Dermis microvascular lymphatic vessel endothelial cell (primary cell): ENCODE data around the gene TNFSF12. TPM values are rescaled to one million over a fixed set of nuclear protein-coding genes. Genes with fewer than 3 reads are reported as not detected.
A peak's percentile ranks its signal among the peaks of the same experiment; 100 is the strongest.
"Not testable (repeated sequence)": the region's sequence is repeated elsewhere in the genome, so short reads cannot be mapped to it uniquely, and the experiment has no call there.

Experiments used
- DNase-seq, 2 donors: peaks; one replicate each; pipeline versions ENCODE4 v3.0.0 to v3.0.0-alpha.2; 2010; ENCODE audit warnings: low read depth in 2 of 2
- total RNA-seq: library from RNA; depleted of rRNA; stranded (reverse); fragments of >200 nt; gene quantifications from 2 replicates; pipeline ENCODE4 v1.2.1, GENCODE V29; 2014

The TNFSF12 gene
- total RNA-seq, 1 donor from 2014 or later = 4.7 TPM

DNA sequence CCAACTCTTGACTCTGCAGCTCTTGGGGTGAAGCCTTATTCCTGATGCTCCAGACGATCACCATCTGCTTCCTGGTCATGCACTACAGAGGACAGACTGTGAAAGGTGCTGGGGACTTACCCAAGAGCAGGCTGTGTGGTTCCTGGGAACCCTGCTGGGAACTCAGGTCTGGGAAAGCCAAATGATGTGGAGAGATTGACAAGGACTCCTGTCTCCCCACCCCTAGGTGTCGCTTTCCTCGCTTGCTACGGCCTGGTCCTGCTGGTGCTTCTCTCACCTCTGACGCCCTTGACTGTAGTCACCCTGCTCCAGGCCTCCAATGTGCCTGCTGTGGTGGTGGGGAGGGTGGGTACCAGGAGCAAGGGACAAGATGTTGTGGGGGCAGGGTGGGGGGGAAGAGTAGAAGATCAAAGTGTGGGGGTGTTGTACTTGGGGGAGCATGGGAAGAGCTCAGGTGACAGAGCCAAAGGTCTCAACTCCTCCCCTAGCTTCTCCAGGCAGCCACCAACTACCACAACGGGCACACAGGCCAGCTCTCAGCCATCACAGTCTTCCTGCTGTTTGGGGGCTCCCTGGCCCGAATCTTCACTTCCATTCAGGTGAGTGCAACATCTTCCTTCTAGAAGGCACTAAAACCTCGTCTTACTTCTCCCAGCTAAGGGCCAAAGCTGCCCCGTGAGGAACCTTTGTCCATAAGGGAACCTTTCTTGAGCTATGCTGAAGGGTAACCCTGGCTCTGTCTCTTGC, 38.0 kb downstream of the TNFSF12 start:
- no peak for DNase-seq

DNA sequence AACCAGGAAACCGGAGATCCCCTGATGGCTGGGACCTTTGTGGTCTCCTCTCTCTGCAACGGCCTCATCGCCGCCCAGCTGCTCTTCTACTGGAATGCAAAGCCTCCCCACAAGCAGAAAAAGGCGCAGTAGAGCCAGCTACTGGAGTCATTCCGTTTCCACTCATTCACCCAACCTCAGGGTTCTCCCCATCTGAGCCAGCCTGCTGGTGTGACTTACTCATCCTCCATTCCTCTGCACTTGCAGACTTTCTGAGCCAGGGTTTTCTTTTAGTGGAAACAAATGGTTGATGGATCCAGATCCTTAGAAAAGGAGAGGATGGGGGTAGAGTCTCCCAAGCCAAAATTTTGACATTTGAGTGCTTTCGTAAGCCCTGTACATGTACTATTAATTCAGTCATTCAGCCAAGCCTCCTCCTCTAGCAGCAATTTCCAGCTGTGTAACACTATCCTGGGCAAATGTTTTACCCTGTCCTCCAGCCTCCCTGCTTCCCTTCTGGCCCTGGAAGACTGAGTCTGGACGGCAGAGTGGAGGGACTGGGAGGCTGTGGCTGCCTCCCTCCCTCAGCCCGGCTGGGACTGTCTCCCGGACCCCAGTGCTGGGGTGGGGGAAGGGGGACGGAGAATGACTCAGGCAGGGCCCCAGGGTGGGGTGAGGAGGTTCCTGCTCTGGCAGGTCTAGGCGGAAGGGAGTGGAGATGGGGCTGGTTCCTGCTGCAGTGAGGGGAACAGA, 38.7 kb downstream of the TNFSF12 start:
- DNase-seq = peak in 1 of 2 donors; percentile 38

- DNase-seq = no peak
Measured at GRCh38 chr17:7588553-7589203, 39.8 kb downstream of the TNFSF12 start.

DNA sequence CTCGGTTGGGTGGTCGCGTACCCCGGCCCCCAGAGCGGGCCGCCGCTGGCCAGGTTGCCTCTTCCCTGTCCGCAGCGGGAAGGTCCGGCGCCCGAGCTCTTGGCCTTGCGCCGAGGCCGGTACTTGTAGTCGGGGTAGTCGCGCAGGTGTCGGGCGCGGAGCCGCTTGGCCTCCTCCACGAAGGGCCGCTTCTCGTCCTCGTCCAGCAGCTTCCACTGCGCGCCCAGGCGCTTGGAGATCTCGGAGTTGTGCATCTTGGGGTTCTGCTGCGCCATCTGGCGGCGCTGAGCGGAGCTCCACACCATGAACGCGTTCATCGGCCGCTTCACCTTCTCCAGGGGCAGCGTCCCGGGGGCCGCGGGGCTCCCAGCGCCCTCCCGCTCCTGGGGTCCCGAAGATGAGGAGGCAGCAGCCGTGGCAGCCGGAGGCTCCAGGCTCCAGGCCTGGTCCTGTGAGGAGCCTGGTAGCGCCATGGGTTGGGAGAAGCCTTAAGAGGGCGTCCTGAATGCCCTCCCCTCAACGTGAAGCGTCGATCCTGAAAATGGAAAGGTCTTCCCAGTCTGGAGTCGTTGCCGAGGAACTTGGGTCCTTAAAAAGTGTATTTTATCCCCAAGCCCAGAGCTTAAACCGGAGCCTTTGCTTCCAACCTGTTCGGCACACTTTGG, 40.5 kb downstream of the TNFSF12 start:
- peak; percentile 54 to 82 for DNase-seq

DNA sequence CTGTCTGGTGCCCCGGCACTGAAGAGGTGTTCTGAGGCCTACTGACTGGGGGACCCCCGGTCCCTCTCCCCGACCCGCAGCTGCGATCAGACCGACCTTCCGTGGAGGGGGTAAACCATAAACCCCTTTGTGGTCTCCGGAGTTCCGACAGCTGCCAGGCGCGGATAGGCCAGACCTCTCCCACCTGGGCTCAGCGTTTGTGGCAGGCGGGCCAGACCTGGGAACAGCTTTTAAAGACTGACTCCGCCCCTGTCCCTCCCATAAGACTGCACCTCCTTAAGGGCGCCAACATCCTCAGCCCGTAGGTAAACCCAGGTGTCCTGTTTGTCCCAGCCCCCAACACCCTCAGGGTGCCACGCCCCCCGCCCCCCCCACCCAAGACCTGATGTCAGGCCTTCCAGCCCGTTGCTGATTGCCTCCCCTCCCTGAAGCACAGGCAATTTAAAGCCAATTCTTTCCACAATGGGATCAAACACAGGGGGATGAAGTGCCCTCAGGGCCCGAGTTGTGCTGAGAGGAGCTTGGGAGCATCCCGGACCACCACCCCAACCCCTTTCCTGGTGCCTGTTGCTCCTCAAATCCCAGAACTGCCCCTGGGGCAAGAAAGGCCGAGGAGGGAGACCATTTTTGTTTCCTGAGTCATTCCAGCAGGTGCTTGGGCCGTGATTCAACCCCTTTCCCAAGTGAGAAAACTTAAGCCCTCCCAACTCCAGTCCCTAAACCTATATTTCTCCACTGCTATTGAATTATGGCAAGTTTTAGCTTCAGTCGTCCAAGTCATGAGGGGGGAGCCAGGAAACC, 41.2 kb downstream of the TNFSF12 start, which contains the start of gene SOX15:
Gene SOX15, minus strand, starts transcription at position 204 of the 801 bp plus-strand sequence. CDS start 418 bp downstream, outside the sequence.
- DNase-seq = no peak

DNA sequence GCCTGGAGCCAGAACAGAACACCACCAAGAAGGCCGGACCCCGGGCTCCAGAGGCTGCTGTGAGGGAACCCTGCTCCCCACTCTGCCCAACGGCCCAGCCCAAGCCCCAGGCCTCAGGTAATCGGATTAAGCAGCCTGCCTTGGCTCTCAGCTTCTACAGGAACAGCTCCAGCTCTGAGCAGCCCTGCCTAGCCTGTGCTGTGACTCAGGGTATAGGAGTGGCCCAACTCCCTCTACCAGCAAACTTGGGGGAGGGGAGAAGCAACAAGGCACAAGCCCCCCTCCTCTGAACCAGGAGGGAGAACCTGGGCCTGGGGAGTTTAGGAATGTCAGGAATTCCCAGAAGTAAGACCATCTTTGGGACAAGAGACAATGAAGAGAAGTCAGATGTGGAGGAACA, 41.9 kb downstream of the TNFSF12 start:
- no peak for DNase-seq

- no peak for DNase-seq
Measured at GRCh38 chr17:7591596-7591995, 42.7 kb downstream of the TNFSF12 start.

DNA sequence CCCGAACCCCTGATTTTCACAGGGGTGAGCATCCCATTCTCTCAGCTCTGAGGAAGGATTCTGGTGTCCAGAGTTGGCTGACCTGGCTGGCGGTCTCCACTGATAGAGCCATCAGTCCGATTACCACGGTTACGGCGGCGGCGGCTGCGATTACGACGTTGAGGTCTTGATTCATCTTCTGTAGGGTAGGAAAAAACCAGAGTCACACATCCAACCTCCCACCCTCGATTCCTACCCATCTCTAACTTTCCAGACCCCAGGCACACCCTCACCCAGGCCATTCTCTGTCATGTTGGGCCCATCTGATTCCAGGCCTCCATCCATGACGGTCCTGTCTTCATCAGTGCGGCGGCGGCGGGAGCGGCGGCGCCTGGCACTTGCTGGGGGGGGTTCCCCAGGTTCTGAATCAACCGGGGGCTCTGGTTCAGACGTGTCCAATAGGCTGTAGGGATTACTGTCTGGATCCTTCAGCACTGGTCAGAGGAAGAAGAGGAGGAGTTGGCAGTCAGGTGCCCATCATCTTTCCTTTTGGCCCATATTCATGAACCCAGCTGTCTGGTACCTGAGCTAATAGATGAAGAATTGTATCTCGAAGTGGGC, 43.7 kb downstream of the TNFSF12 start:
- DNase-seq = no peak

DNA sequence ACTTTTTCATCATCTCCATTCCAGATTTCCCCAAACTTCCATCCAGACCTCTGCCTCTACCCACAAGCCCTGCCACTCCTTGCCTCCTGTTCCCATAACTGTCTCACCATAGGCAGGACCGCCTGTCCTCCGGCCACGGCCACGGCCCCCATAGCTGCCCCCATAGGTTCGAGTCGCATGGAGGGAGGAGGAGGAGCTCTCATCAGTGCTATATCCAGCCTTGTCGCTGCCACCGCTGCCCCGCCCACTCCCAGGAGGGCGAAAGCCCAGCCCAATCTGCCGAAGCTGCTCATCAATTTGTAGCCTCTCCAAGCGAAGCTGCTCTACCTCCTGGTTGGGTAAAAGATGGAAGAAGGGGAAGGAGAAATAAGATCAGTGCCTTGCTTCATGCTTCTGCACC, 44.4 kb downstream of the TNFSF12 start:
- no peak for DNase-seq

GRCh38 chr17:7597561-7597960, 48.7 kb downstream of the TNFSF12 start:
- not testable (repeated sequence) for DNase-seq

DNA sequence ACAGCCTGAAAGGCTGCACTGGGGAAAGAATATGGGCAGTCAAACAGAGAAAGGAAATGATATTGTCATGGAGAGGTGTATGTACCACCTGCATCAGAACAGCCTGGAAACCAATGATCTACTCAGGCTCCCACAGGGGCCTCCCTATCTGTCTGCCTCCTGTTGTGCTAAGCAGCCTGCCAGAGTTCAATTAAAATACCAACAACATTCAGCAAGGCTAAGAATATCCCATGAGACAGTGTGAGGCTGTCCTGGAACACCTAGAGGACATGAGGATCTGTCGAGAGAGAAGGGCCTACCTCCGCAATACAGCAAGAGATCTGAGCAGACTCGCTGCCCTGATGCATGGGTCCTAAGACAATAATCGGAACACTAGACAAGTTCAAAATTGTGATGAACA, 57.4 kb downstream of the TNFSF12 start:
- no peak for DNase-seq

Other genes starting within 250 kb of the TNFSF12 start
- gene EIF5A, start 241.4 kb upstream of the TNFSF12 start, total RNA-seq = 540 and 622 TPM in 2 replicates
- 19.1 and 28.3 TPM in 2 replicates for gene GPS2, start 233.7 kb upstream of the TNFSF12 start, total RNA-seq
- 9.1 and 15.0 TPM in 2 replicates for gene NEURL4, start 219.7 kb upstream of the TNFSF12 start, total RNA-seq
- gene ACAP1, start 212.5 kb upstream of the TNFSF12 start, total RNA-seq = 0.26 and 1.0 TPM in 2 replicates
- gene KCTD11, start 196.9 kb upstream of the TNFSF12 start, total RNA-seq = 2.3 and 3.4 TPM in 2 replicates
- gene TMEM95, start 193.9 kb upstream of the TNFSF12 start, total RNA-seq = not detected in 2 replicates
- gene TNK1, start 168.0 kb upstream of the TNFSF12 start, total RNA-seq = 2.1 and 2.3 TPM in 2 replicates
- 13.5 and 34.0 TPM in 2 replicates for gene PLSCR3, start 154.5 kb upstream of the TNFSF12 start, total RNA-seq
- gene TMEM256, start 145.0 kb upstream of the TNFSF12 start, total RNA-seq = 127 and 212 TPM in 2 replicates
- 1.4 and 3.0 TPM in 2 replicates for gene NLGN2, start 141.2 kb upstream of the TNFSF12 start, total RNA-seq
- gene SPEM1, start 128.7 kb upstream of the TNFSF12 start, total RNA-seq = not detected in 2 replicates
- not detected in 2 replicates for gene SPEM2, start 123.4 kb upstream of the TNFSF12 start, total RNA-seq
- not detected in 2 replicates for gene SPEM3, start 120.2 kb upstream of the TNFSF12 start, total RNA-seq
- 6.8 and 10.1 TPM in 2 replicates for gene TMEM102, start 113.6 kb upstream of the TNFSF12 start, total RNA-seq
- gene FGF11, start 109.5 kb upstream of the TNFSF12 start, total RNA-seq = 0.13 and 0.38 TPM in 2 replicates
- 7.2 and 10.0 TPM in 2 replicates for gene CHRNB1, start 104.0 kb upstream of the TNFSF12 start, total RNA-seq
- gene ZBTB4, start 69.4 kb upstream of the TNFSF12 start, total RNA-seq = 6.7 and 11.3 TPM in 2 replicates
- gene SLC35G6, start 67.6 kb upstream of the TNFSF12 start, total RNA-seq = not detected in 2 replicates
- gene POLR2A, start 64.7 kb upstream of the TNFSF12 start, total RNA-seq = 56.5 and 87.0 TPM in 2 replicates
- 0.25 and 0.26 TPM in 2 replicates for gene TNFSF13, start 9.7 kb downstream of the TNFSF12 start, total RNA-seq
- 61.2 and 74.1 TPM in 2 replicates for gene SENP3, start 12.9 kb downstream of the TNFSF12 start, total RNA-seq
- gene CD68, start 30.6 kb downstream of the TNFSF12 start, total RNA-seq = 0.77 and 1.5 TPM in 2 replicates
- 70.0 and 98.1 TPM in 2 replicates for gene MPDU1, start 34.8 kb downstream of the TNFSF12 start, total RNA-seq
- 0.13 TPM in 2 replicates for gene SOX15, start 41.0 kb downstream of the TNFSF12 start, total RNA-seq
- gene FXR2, start 65.8 kb downstream of the TNFSF12 start, total RNA-seq = 29.4 and 35.4 TPM in 2 replicates
- gene SAT2, start 78.8 kb downstream of the TNFSF12 start, total RNA-seq = 27.6 and 37.3 TPM in 2 replicates
- gene SHBG, start 81.1 kb downstream of the TNFSF12 start, total RNA-seq = 0.13 TPM in 1 of 2 replicates, not detected in the other
- gene ATP1B2, start 101.9 kb downstream of the TNFSF12 start, total RNA-seq = not detected in 2 replicates
- gene TP53, start 138.4 kb downstream of the TNFSF12 start, total RNA-seq = 44.0 and 51.2 TPM in 2 replicates
- gene WRAP53, start 139.4 kb downstream of the TNFSF12 start, total RNA-seq = 6.9 and 7.0 TPM in 2 replicates
- gene EFNB3, start 156.1 kb downstream of the TNFSF12 start, total RNA-seq = 0.13 and 1.1 TPM in 2 replicates
- gene DNAH2, start 168.7 kb downstream of the TNFSF12 start, total RNA-seq = under 0.01 and 0.25 TPM in 2 replicates